ENCODE measurements around the gene SUCO.
"Not testable (repeated sequence)": the region's sequence is repeated elsewhere in the genome, so short reads cannot be mapped to it uniquely, and the experiment has no call there.

The SUCO gene

GRCh38 chr1:172559572-172560210, 26.7 kb downstream of the SUCO start:
- no peak for DNase-seq (ENCODE audit: low read depth)

- DNase-seq (ENCODE audit: low read depth): peak; percentile 36
Observed at GRCh38 chr1:172561252-172561651, 28.3 kb downstream of the SUCO start.

GRCh38 chr1:172566196-172566997, 33.4 kb downstream of the SUCO start:
- peak; percentile 18 for DNase-seq (ENCODE audit: low read depth)

GRCh38 chr1:172567720-172568119, 34.8 kb downstream of the SUCO start:
- DNase-seq (ENCODE audit: low read depth): no peak

- no peak for DNase-seq (ENCODE audit: low read depth)
Observed at GRCh38 chr1:172574080-172574479, 41.1 kb downstream of the SUCO start.

- DNase-seq (ENCODE audit: low read depth): no peak
Observed at GRCh38 chr1:172578586-172578985, 45.6 kb downstream of the SUCO start.

GRCh38 chr1:172581273-172581672, 48.3 kb downstream of the SUCO start:
- no peak for DNase-seq (ENCODE audit: low read depth)

- peak; percentile 86 for DNase-seq (ENCODE audit: low read depth)
Observed at GRCh38 chr1:172581779-172582178, 48.8 kb downstream of the SUCO start.

GRCh38 chr1:172582889-172583288, 49.9 kb downstream of the SUCO start:
- no peak for DNase-seq (ENCODE audit: low read depth)

GRCh38 chr1:172585348-172585747, 52.4 kb downstream of the SUCO start:
- peak; percentile 59 for DNase-seq (ENCODE audit: low read depth)

- no peak for DNase-seq (ENCODE audit: low read depth)
Observed at GRCh38 chr1:172585861-172586260, 52.9 kb downstream of the SUCO start.

GRCh38 chr1:172588296-172589291, 55.6 kb downstream of the SUCO start:
- DNase-seq (ENCODE audit: low read depth): peak; percentile 95

GRCh38 chr1:172589553-172589952, 56.6 kb downstream of the SUCO start:
- DNase-seq (ENCODE audit: low read depth): no peak

GRCh38 chr1:172591429-172591828, 58.5 kb downstream of the SUCO start:
- not testable (repeated sequence) for DNase-seq (ENCODE audit: low read depth)

- DNase-seq (ENCODE audit: low read depth): not testable (repeated sequence)
Observed at GRCh38 chr1:172595066-172595465, 62.1 kb downstream of the SUCO start.

GRCh38 chr1:172596782-172597181, 63.8 kb downstream of the SUCO start:
- DNase-seq (ENCODE audit: low read depth): not testable (repeated sequence)

GRCh38 chr1:172599912-172600311, 67.0 kb downstream of the SUCO start:
- no peak for DNase-seq (ENCODE audit: low read depth)

GRCh38 chr1:172600615-172601014, 67.7 kb downstream of the SUCO start:
- DNase-seq (ENCODE audit: low read depth): no peak

GRCh38 chr1:172601046-172601630, 68.2 kb downstream of the SUCO start:
- DNase-seq (ENCODE audit: low read depth): no peak

GRCh38 chr1:172602706-172603105, 69.8 kb downstream of the SUCO start:
- no peak for DNase-seq (ENCODE audit: low read depth)

GRCh38 chr1:172603816-172604215, 70.9 kb downstream of the SUCO start:
- DNase-seq (ENCODE audit: low read depth): no peak

- DNase-seq (ENCODE audit: low read depth): no peak
Observed at GRCh38 chr1:172605641-172606040, 72.7 kb downstream of the SUCO start.
